H1 (cell line): ENCODE measurements around the gene BTN1A1. TPM values are rescaled to one million over a fixed set of nuclear protein-coding genes. Genes with fewer than 3 reads are reported as not detected.

ENCODE experiments used
- CTCF ChIA-PET: fragments of 300-600 bp; sonication (Branson Sonifier 250); formaldehyde crosslinking; loops from one replicate; lab custom pipeline; 2021; ENCODE audit not compliant: partially characterized antibody; lab: Charles Lee
- POLR2A ChIA-PET: fragments of 300-600 bp; sonication (Branson Sonifier 250); formaldehyde crosslinking; loops from one replicate; lab custom pipeline; 2021; ENCODE audit warnings: inconsistent platforms; ENCODE audit not compliant: partially characterized antibody; lab: Charles Lee
- DNase-seq, 2 experiments: peaks; one replicate each; pipeline versions ENCODE4 v3.0.0 to v3.0.0-alpha.2; 2010 to 2022; ENCODE audit warnings: low spot score in 2 of 2, low read depth in 1 of 2, mixed read lengths in 1 of 2
- FAIRE-seq: peaks from 2 replicates; lab custom pipeline; 2011; peaks lifted over from hg19 to GRCh38; lab: Jason Lieb, UNC
- H2AFZ ChIP-seq: 2 replicates; pipeline ENCODE4 v1.8.1; 2012; ENCODE audit warnings: low read length, inconsistent platforms
- H2AK5ac ChIP-seq: 2 replicates; pipeline ENCODE4 v1.6.1; 2013; ENCODE audit warnings: low read depth, low read length
- H2BK120ac ChIP-seq: replicated peaks from 2 replicates; pipeline ENCODE3; 2013; ENCODE audit warnings: low read depth, low read length, inconsistent platforms
- H2BK12ac ChIP-seq: 2 replicates; pipeline ENCODE4 v1.6.1; 2013; ENCODE audit warnings: low read depth, low read length
- H2BK15ac ChIP-seq: 2 replicates; pipeline ENCODE4 v1.6.1; 2013; ENCODE audit warnings: low read length
- H2BK20ac ChIP-seq: 2 replicates; pipeline ENCODE4 v1.6.1; 2013; ENCODE audit warnings: low read length
- H2BK5ac ChIP-seq: 2 replicates; pipeline ENCODE4 v1.6.1; 2013; ENCODE audit warnings: low read depth, low read length
- H3K14ac ChIP-seq: 2 replicates; pipeline ENCODE4 v1.6.1; 2013; ENCODE audit warnings: inconsistent platforms; ENCODE audit not compliant: insufficient read length
- H3K18ac ChIP-seq: 2 replicates; pipeline ENCODE4 v1.6.1; 2013; ENCODE audit warnings: low read length; ENCODE audit errors: extremely low read depth
- H3K23ac ChIP-seq: 2 replicates; pipeline ENCODE4 v1.6.1; 2013; ENCODE audit warnings: inconsistent platforms; ENCODE audit not compliant: insufficient read length
- H3K23me2 ChIP-seq: 2 replicates; pipeline ENCODE4 v1.6.1; 2013; ENCODE audit warnings: low read depth, low read length
- H3K27ac ChIP-seq: 2 replicates; pipeline ENCODE4 v1.6.1; 2011; ENCODE audit warnings: low read depth, low read length, inconsistent platforms
- H3K27me3 ChIP-seq, 4 experiments: replicated peaks in 1 of 4; 1 replicate in 1 of 4; 2 replicates in 3 of 4; pipeline versions ENCODE4 v1.6.1 to v1.8.1; 2011 to 2013; ENCODE audit warnings: low read length in 3 of 4, mild to moderate bottlenecking in 3 of 4, inconsistent platforms in 2 of 4, mixed read lengths in 2 of 4, moderate library complexity in 1 of 4; ENCODE audit not compliant: control insufficient read depth in 3 of 4, insufficient read depth in 3 of 4; ENCODE audit errors: extremely low read depth in 1 of 4
- H3K36me3 ChIP-seq, 4 experiments: 2 replicates each; pipeline versions ENCODE4 v1.6.1 to v1.8.1; 2011 to 2013; ENCODE audit warnings: mild to moderate bottlenecking in 4 of 4, low read length in 3 of 4, moderate library complexity in 2 of 4, control low read depth in 1 of 4, inconsistent platforms in 1 of 4; ENCODE audit not compliant: insufficient read depth in 4 of 4, control insufficient read depth in 2 of 4
- H3K4ac ChIP-seq: replicated peaks from 2 replicates; pipeline ENCODE3; 2013; ENCODE audit warnings: low read length, low read depth, mixed read lengths, inconsistent platforms; ENCODE audit not compliant: insufficient read length
- H3K4me1 ChIP-seq, 4 experiments: replicated peaks in 1 of 4; 1 replicate in 1 of 4; 2 replicates in 3 of 4; pipeline versions ENCODE4 v1.6.1 to v1.8.1; 2011 to 2013; ENCODE audit warnings: low read length in 3 of 4, inconsistent platforms in 2 of 4, mixed read lengths in 1 of 4; ENCODE audit not compliant: insufficient read depth in 4 of 4, control insufficient read depth in 3 of 4
- H3K4me2 ChIP-seq, 2 experiments: 2 replicates each; pipeline versions ENCODE4 v1.6.1 to v1.8.1; 2011 to 2013; ENCODE audit warnings: low read depth in 2 of 2, low read length in 2 of 2, control low read depth in 1 of 2, inconsistent platforms in 1 of 2, mild to moderate bottlenecking in 1 of 2; ENCODE audit not compliant: insufficient read depth in 1 of 2
- H3K4me3 ChIP-seq, 4 experiments: fragments of 200-600, 300-600 bp in 1 of 4; sonication (generic), shearing (Covaris generic), sonication (Bioruptor Twin) in 1 of 4; 2 replicates each; pipeline versions ENCODE4 v1.5.1 to v1.8.1; 2011 to 2016; ENCODE audit warnings: low read length in 4 of 4, low read depth in 3 of 4, control low read depth in 2 of 4, inconsistent platforms in 2 of 4, mild to moderate bottlenecking in 2 of 4, mixed read lengths in 1 of 4, moderate library complexity in 1 of 4; ENCODE audit not compliant: insufficient read depth in 2 of 4; ENCODE audit errors: extremely low read depth in 1 of 4
- H3K56ac ChIP-seq: replicated peaks from 2 replicates; pipeline ENCODE3; 2013; ENCODE audit warnings: low read depth, mild to moderate bottlenecking, mixed read lengths, low read length, inconsistent platforms; ENCODE audit not compliant: insufficient read length
- H3K79me1 ChIP-seq: 2 replicates; pipeline ENCODE4 v1.6.1; 2013; ENCODE audit warnings: low read depth, low read length, control low read depth
- H3K79me2 ChIP-seq, 2 experiments: 2 replicates each; pipeline versions ENCODE4 v1.6.1 to v1.8.1; 2012 to 2013; ENCODE audit warnings: low read length in 2 of 2, mild to moderate bottlenecking in 2 of 2, inconsistent platforms in 1 of 2; ENCODE audit not compliant: insufficient read depth in 2 of 2, control insufficient read depth in 1 of 2
- H3K9ac ChIP-seq, 4 experiments: replicated peaks in 1 of 4; 1 replicate in 1 of 4; 2 replicates in 3 of 4; pipeline versions ENCODE4 v1.6.1 to v1.8.1; 2011 to 2013; ENCODE audit warnings: low read depth in 3 of 4, low read length in 3 of 4, control low read depth in 2 of 4, mild to moderate bottlenecking in 2 of 4, moderate library complexity in 2 of 4, inconsistent platforms in 1 of 4; ENCODE audit errors: extremely low read depth in 1 of 4
- H3K9me3 ChIP-seq, 2 experiments: 2 replicates each; pipeline versions ENCODE4 v1.6.1 to v1.8.1; 2012 to 2013; ENCODE audit warnings: mild to moderate bottlenecking in 2 of 2, moderate library complexity in 2 of 2, control low read depth in 1 of 2, inconsistent platforms in 1 of 2, low read depth in 1 of 2, low read length in 1 of 2, mixed read lengths in 1 of 2; ENCODE audit not compliant: insufficient read depth in 2 of 2
- H4K20me1 ChIP-seq, 2 experiments: replicated peaks in 1 of 2; 2 replicates each; pipeline versions ENCODE3 to v1.8.1; 2011 to 2013; ENCODE audit warnings: inconsistent platforms in 2 of 2, low read length in 2 of 2, mild to moderate bottlenecking in 1 of 2; ENCODE audit not compliant: insufficient read depth in 2 of 2, control insufficient read depth in 1 of 2
- H4K5ac ChIP-seq: 2 replicates; pipeline ENCODE4 v1.6.1; 2013; ENCODE audit warnings: low read length, low read depth, mixed read lengths, inconsistent platforms; ENCODE audit not compliant: insufficient read length
- H4K8ac ChIP-seq: 2 replicates; pipeline ENCODE4 v1.8.0; 2013; ENCODE audit warnings: mild to moderate bottlenecking, moderate library complexity, low read length, inconsistent platforms; ENCODE audit not compliant: insufficient read depth; ENCODE audit errors: extremely low read depth
- H4K91ac ChIP-seq: replicated peaks from 2 replicates; pipeline ENCODE3; 2013; ENCODE audit warnings: low read length, mixed read lengths, inconsistent platforms; ENCODE audit not compliant: insufficient read length
- BCL11A ChIP-seq, 2 experiments: IDR thresholded peaks; one replicate each; pipeline ENCODE4 v1.6.1; 2011; ENCODE audit warnings: low read depth in 2 of 2, low read length in 2 of 2, mild to moderate bottlenecking in 2 of 2
- BRCA1 ChIP-seq: IDR thresholded peaks from 2 replicates; pipeline ENCODE4 v1.6.1; 2012; ENCODE audit warnings: low read depth, low read length, improper control_type of control experiment
- CHD2 ChIP-seq: IDR thresholded peaks from 2 replicates; pipeline ENCODE4 v1.6.1; 2012; ENCODE audit warnings: low read length, improper control_type of control experiment
- EGR1 ChIP-seq: IDR thresholded peaks from 2 replicates; pipeline ENCODE4 v1.6.1; 2011; ENCODE audit warnings: low read depth, low read length, borderline replicate concordance
- FOSL1 ChIP-seq: IDR thresholded peaks from 2 replicates; pipeline ENCODE4 v1.6.1; 2011; ENCODE audit warnings: mild to moderate bottlenecking, low read depth, low read length, moderate library complexity; ENCODE audit not compliant: insufficient read depth
- KDM4A ChIP-seq: IDR thresholded peaks from one replicate; pipeline ENCODE4 v1.7.1; 2012; ENCODE audit warnings: low read depth, mild to moderate bottlenecking, moderate library complexity, low read length, inconsistent platforms; ENCODE audit not compliant: severe bottlenecking
- MAFK ChIP-seq: IDR thresholded peaks from 2 replicates; pipeline ENCODE4 v1.6.1; 2012; ENCODE audit warnings: low read depth, mild to moderate bottlenecking, improper control_type of control experiment, low read length
- MAX ChIP-seq: IDR thresholded peaks from 2 replicates; pipeline ENCODE4 v1.6.1; 2012; ENCODE audit warnings: inconsistent platforms
- SIX5 ChIP-seq: IDR thresholded peaks from 2 replicates; pipeline ENCODE4 v1.6.1; 2011; ENCODE audit warnings: mild to moderate bottlenecking, low read depth, low read length
- SRF ChIP-seq: IDR thresholded peaks from 2 replicates; pipeline ENCODE4 v1.6.1; 2011; ENCODE audit warnings: mild to moderate bottlenecking, low read depth, low read length, moderate library complexity
- SUZ12 ChIP-seq: fragments of 200-600 bp; sonication (generic); IDR thresholded peaks from 2 replicates; pipeline ENCODE4 v1.6.1; 2012; ENCODE audit warnings: mild to moderate bottlenecking, inconsistent platforms, low read length, moderate library complexity, mixed read lengths
- TEAD4 ChIP-seq: IDR thresholded peaks from 2 replicates; pipeline ENCODE4 v1.6.1; 2012; ENCODE audit warnings: low read depth, low read length, inconsistent platforms, mixed read lengths
- WGBS, 2 experiments: shearing (Covaris generic) in 1 of 2; methylation state at CpG; one replicate each; pipeline versions ENCODE4 v1.1.6 to v1.1.7; 2013 to 2015; ENCODE audit warnings: low lambda C conversion rate in 2 of 2, mixed read lengths in 2 of 2, inconsistent platforms in 1 of 2, low coverage in 1 of 2, missing lambda C conversion rate in 1 of 2; ENCODE audit not compliant: insufficient replicate concordance in 2 of 2, insufficient coverage in 1 of 2, insufficient read length in 1 of 2; ENCODE audit errors: extremely low coverage in 1 of 2, missing lambda C conversion rate in 1 of 2; 5-methylcytosine and 5-hydroxymethylcytosine counted together
- polyA plus RNA-seq, 7 experiments: library from polyadenylated mRNA; depleted of rRNA in 3 of 7; stranded (reverse) in 5 of 7; unstranded in 2 of 7; fragments of >200 nt in 5 of 7; fragments of 200-250 nt in 2 of 7; gene quantifications; 1 replicate in 5 of 7; 2 replicates in 1 of 7; 4 replicates in 1 of 7; pipeline versions ENCODE4 v1.2.1 to v1.2.3, GENCODE V29; 2011 to 2013; ENCODE audit warnings: missing spikeins in 2 of 7, mixed read lengths in 2 of 7
- total RNA-seq: library from RNA; stranded (reverse); fragmentation: NEBNext Ultra II Directional; extraction: Animal tissue kit (Norgen Biotek cat#: 25700); gene quantifications from 2 replicates; pipeline ENCODE4 v1.2.1, GENCODE V29; 2021

BTN1A1 gene
- total and polyA plus RNA-seq, 2 of the 8 experiments (the other 6 are each of a cell fraction or from before 2014, with no cell fraction given) = 0.28 to 0.35 TPM

- Histone ChIP-seq H4K20me1 (no peaks in the 10 kb centered on the region), H3K79me2 (no peaks in the 10 kb centered on the region), H4K5ac (no peak overlapping the region), H3K36me3 (no peaks in the 10 kb centered on the region), H2BK5ac (peak overlapping the region; percentile 7; the same call in 1 of the 2 replicates), H3K23ac (no peak overlapping the region), H3K23me2 (no peaks in the 10 kb centered on the region), H4K8ac (no peak overlapping the region), H4K91ac (no peak overlapping the region), H3K18ac (no peak overlapping the region; the same call in 1 of the 2 replicates), H2AK5ac (no peak overlapping the region), H3K27me3 (no peaks in the 10 kb centered on the region), H2BK15ac (no peak overlapping the region), H2BK12ac (no peak overlapping the region), H3K4me2 (peak overlapping the region; percentile 63 to 65), H3K9ac (peak overlapping the region in 3 of 4 experiments; percentile 64 to 81 (median 66); a peak in 6 of 7 replicates), H3K79me1 (no peaks in the 10 kb centered on the region), H2BK120ac (no peak overlapping the region), H3K27ac (0 out of 2 replicates have a peak overlapping the region, but pooled peaks have one; percentile 53), H3K4ac (no peak overlapping the region), H2AFZ (peak overlapping the region; percentile 96), H3K4me3 (peak overlapping the region; percentile 73 to 96 (median 93)), H3K14ac (no peak overlapping the region), H3K56ac (no peak overlapping the region), H2BK20ac (no peak overlapping the region), H3K9me3 (no peaks in the 10 kb centered on the region), H3K4me1 (peaks cover 0 to 13% (median 7%) of the 10 kb centered on the region in 4 experiments; a peak in 5 of 7 replicates)
- WGBS, 2 experiments = 4% methylated on average over 28 of the region's 28 CpGs; no CpG with 5 or more reads in 1 of the 2 experiments
- peak; percentile 80 for FAIRE-seq
- peak in 1 of 2 experiments; percentile 98 for DNase-seq
- POLR2A ChIA-PET = interaction anchor here (0.9 to 5.6 kb wide), 8 partner anchors 9 to 614 kb away, joined by 3 to 36 read pairs (median 4); a partner anchor contains a TSS
- CTCF ChIA-PET = interaction anchor here (1.4 to 1.9 kb wide), 4 partner anchors 10 to 191 kb away, joined by 3 to 8 read pairs (median 4); no protein-coding TSS in a partner anchor
- no peak for TF ChIP-seq BCL11A (IDR thresholded peaks at IDR 0.05; ENCODE audit: low read depth in 2 of 2, low read length in 2 of 2)
- TF ChIP-seq MAX = peak; percentile 15; the same call in 1 of the 2 replicates
- no peak for TF ChIP-seq FOSL1
- no peak for TF ChIP-seq SUZ12
- no peak for TF ChIP-seq EGR1
- TF ChIP-seq SIX5 = no peak
- TF ChIP-seq BRCA1 = no peak
- TF ChIP-seq MAFK = peak; percentile 80; the same call in 1 of the 2 replicates
- TF ChIP-seq CHD2 = no peak
- peak; percentile 59; the same call in 1 of the 2 replicates for TF ChIP-seq TEAD4
- no peak for TF ChIP-seq SRF
- peak; percentile 59 for TF ChIP-seq KDM4A
Observed at GRCh38 chr6:26532699-26533531, 32.8 kb downstream of the BTN1A1 start.
